GM19025 (cell line): ENCODE data around the gene PTPRD.
A peak's percentile ranks its signal among the peaks of the same experiment; 100 is the strongest.
"Not testable (repeated sequence)": the region's sequence is repeated elsewhere in the genome, so short reads cannot be mapped to it uniquely, and the experiment has no call there.

ENCODE experiments used
- ATAC-seq: cut with Tn5 transposase; IDR thresholded peaks from one replicate; pipeline ENCODE4 v1.9.1; 2021; ENCODE audit warnings: mild to moderate bottlenecking, low read depth, moderate library complexity; ENCODE audit not compliant: unreplicated experiment

PTPRD gene

GRCh38 chr9:10488937-10489336 is 123.9 kb downstream of the PTPRD start:
- ATAC-seq = no peak

GRCh38 chr9:10479172-10479571 is 133.6 kb downstream of the PTPRD start:
- no peak for ATAC-seq

GRCh38 chr9:10449201-10449617 is 163.6 kb downstream of the PTPRD start:
- not testable (repeated sequence) for ATAC-seq

- ATAC-seq = no peak
Observed at GRCh38 chr9:10447036-10447435, 165.8 kb downstream of the PTPRD start.

GRCh38 chr9:10443868-10444204 is 169.0 kb downstream of the PTPRD start:
- ATAC-seq = no peak

GRCh38 chr9:10443181-10443867 is 169.5 kb downstream of the PTPRD start:
- ATAC-seq = no peak

- no peak for ATAC-seq
Observed at GRCh38 chr9:10438955-10439354, 173.8 kb downstream of the PTPRD start.

GRCh38 chr9:10436756-10437155 is 176.0 kb downstream of the PTPRD start:
- no peak for ATAC-seq

GRCh38 chr9:10434412-10434811 is 178.4 kb downstream of the PTPRD start:
- no peak for ATAC-seq

- ATAC-seq = no peak
Observed at GRCh38 chr9:10411272-10411671, 201.5 kb downstream of the PTPRD start.

GRCh38 chr9:10403283-10403682 is 209.5 kb downstream of the PTPRD start:
- no peak for ATAC-seq

- ATAC-seq = no peak
Observed at GRCh38 chr9:10396615-10397014, 216.2 kb downstream of the PTPRD start.

GRCh38 chr9:10387282-10387681 is 225.5 kb downstream of the PTPRD start:
- ATAC-seq = no peak

- ATAC-seq = no peak
Observed at GRCh38 chr9:10371824-10372223, 241.0 kb downstream of the PTPRD start.

- ATAC-seq = peak; percentile 66
Observed at GRCh38 chr9:10366171-10366779, 246.5 kb downstream of the PTPRD start.

- ATAC-seq = no peak
Observed at GRCh38 chr9:10354591-10354990, 258.2 kb downstream of the PTPRD start.

GRCh38 chr9:10345621-10346020 is 267.2 kb downstream of the PTPRD start:
- not testable (repeated sequence) for ATAC-seq

GRCh38 chr9:10341057-10341456 is 271.7 kb downstream of the PTPRD start:
- no peak for ATAC-seq

- no peak for ATAC-seq
Observed at GRCh38 chr9:10339152-10339551, 273.6 kb downstream of the PTPRD start.

GRCh38 chr9:10331157-10331556 is 281.6 kb downstream of the PTPRD start:
- ATAC-seq = no peak

GRCh38 chr9:10282084-10282483 is 330.7 kb downstream of the PTPRD start:
- ATAC-seq = no peak

- ATAC-seq = no peak
Observed at GRCh38 chr9:10274988-10275387, 337.8 kb downstream of the PTPRD start.
